GM12878 (cell line): ENCODE data around the gene ABHD14A. TPM values are rescaled to one million over a fixed set of nuclear protein-coding genes. Genes with fewer than 3 reads are reported as not detected.

ENCODE experiments used
- ATAC-seq: fragments of 200-7000 bp; cut with Tn5 transposase; 3 replicates; pipeline ENCODE4 v1.9.1; 2020; ENCODE audit warnings: mild to moderate bottlenecking, moderate library complexity
- BruUV-seq: library from RNA; stranded (reverse); fragments of 400-500 nt; replicated peaks from 2 replicates; lab custom pipeline; 2021; lab: Mats Ljungman, UMichigan
- CTCF ChIA-PET: fragments of 300-600 bp; sonication (Branson Sonifier 250); formaldehyde crosslinking; extraction: SDS; loops from one replicate; lab custom pipeline; 2021; ENCODE audit warnings: inconsistent platforms; lab: Yijun Ruan, JAX
- POLR2A ChIA-PET: fragments of 350-600 bp; formaldehyde crosslinking; extraction: SDS; loops from one replicate; lab custom pipeline; 2021; ENCODE audit warnings: inconsistent platforms; lab: Charles Lee
- RAD21 ChIA-PET: fragments of 300-600 bp; sonication (Branson Sonifier 250); formaldehyde crosslinking; loops from one replicate; lab custom pipeline; 2023; ENCODE audit warnings: antibody characterized with exemption; ENCODE audit not compliant: unreplicated experiment; lab: Charles Lee
- SMC1A ChIA-PET: fragments of 300-600 bp; sonication (Branson Sonifier 250); formaldehyde crosslinking; loops from one replicate; lab custom pipeline; 2023; ENCODE audit not compliant: unreplicated experiment, uncharacterized antibody; lab: Charles Lee
- DNase-seq: peaks from one replicate; pipeline ENCODE4 v3.0.0-alpha.2; 2011; ENCODE audit warnings: low read depth, low spot score
- FAIRE-seq: peaks from 3 replicates; lab custom pipeline; 2011; peaks lifted over from hg19 to GRCh38; lab: Jason Lieb, UNC
- H2AFZ ChIP-seq: 2 replicates; pipeline ENCODE4 v1.6.0; 2011; ENCODE audit warnings: low read depth, low read length, control low read depth; ENCODE audit not compliant: control insufficient read depth
- H3K27ac ChIP-seq: 2 replicates; pipeline ENCODE4 v1.5.1; 2011; ENCODE audit warnings: control low read depth; ENCODE audit not compliant: control insufficient read depth, insufficient read depth
- H3K27me3 ChIP-seq, 2 experiments: replicated peaks in 1 of 2; 2 replicates each; pipeline versions ENCODE4 v1.6.0 to v1.6.1; 2011; ENCODE audit warnings: low read length in 1 of 2; ENCODE audit not compliant: control insufficient read depth in 2 of 2, insufficient read depth in 2 of 2
- H3K36me3 ChIP-seq, 2 experiments: 2 replicates each; pipeline ENCODE4 v1.5.1; 2011; ENCODE audit warnings: low read length in 1 of 2; ENCODE audit not compliant: control insufficient read depth in 2 of 2, insufficient read depth in 2 of 2
- H3K4me1 ChIP-seq: 2 replicates; pipeline ENCODE4 v1.6.1; 2011; ENCODE audit warnings: mild to moderate bottlenecking, low read length, moderate library complexity, mixed read lengths; ENCODE audit not compliant: control insufficient read depth, insufficient read depth
- H3K4me2 ChIP-seq: 2 replicates; pipeline ENCODE4 v1.6.0; 2011; ENCODE audit warnings: control low read depth; ENCODE audit not compliant: control insufficient read depth, insufficient read depth
- H3K4me3 ChIP-seq: fragments of 200-600 bp; sonication (generic); 2 replicates; pipeline ENCODE4 v1.5.1; 2016
- H3K79me2 ChIP-seq: 2 replicates; pipeline ENCODE4 v1.6.0; 2011; ENCODE audit warnings: low read length; ENCODE audit not compliant: control insufficient read depth, insufficient read depth
- H3K9ac ChIP-seq: 2 replicates; pipeline ENCODE4 v1.8.0; 2011; ENCODE audit warnings: low read length, control low read depth, mixed read lengths; ENCODE audit not compliant: control insufficient read depth, insufficient read depth
- H3K9me3 ChIP-seq: replicated peaks from 3 replicates; pipeline ENCODE4 v1.5.1; 2011; ENCODE audit warnings: mild to moderate bottlenecking, low read length; ENCODE audit not compliant: control insufficient read depth, insufficient read depth
- H4K20me1 ChIP-seq: 2 replicates; pipeline ENCODE4 v1.6.0; 2011; ENCODE audit not compliant: control insufficient read depth, insufficient read depth
- CEBPZ ChIP-seq: fragments of 150-350 bp; IDR thresholded peaks from 2 replicates; pipeline ENCODE4 v1.6.1; 2016; ENCODE audit warnings: low read depth, low read length
- CHD4 ChIP-seq: fragments of 200-600 bp; sonication (generic); IDR thresholded peaks from 2 replicates; pipeline ENCODE4 v1.6.1; 2016; ENCODE audit warnings: mild to moderate bottlenecking
- CREB1 ChIP-seq: IDR thresholded peaks from 2 replicates; pipeline ENCODE4 v1.6.1; 2012; ENCODE audit warnings: low read depth, mild to moderate bottlenecking, inconsistent platforms
- EED ChIP-seq: sonication (generic); IDR thresholded peaks from 2 replicates; pipeline ENCODE4 v1.6.1; 2016; ENCODE audit warnings: antibody characterized with exemption, low read depth
- NR2C1 ChIP-seq: fragments of 450-650 bp; IDR thresholded peaks from 2 replicates; pipeline ENCODE4 v1.6.1; 2017; ENCODE audit warnings: antibody characterized with exemption, mild to moderate bottlenecking, moderate library complexity
- RELA ChIP-seq: fragments of 450-650 bp; IDR thresholded peaks from 2 replicates; pipeline ENCODE4 v1.8.0; 2014; ENCODE audit warnings: borderline replicate concordance; ENCODE audit not compliant: partially characterized antibody
- SPI1 ChIP-seq: IDR thresholded peaks from 2 replicates; pipeline ENCODE4 v1.6.1; 2011; ENCODE audit warnings: low read depth, mild to moderate bottlenecking, low read length, moderate library complexity, borderline replicate concordance; ENCODE audit not compliant: insufficient read depth
- TBL1XR1 ChIP-seq: IDR thresholded peaks from 2 replicates; pipeline ENCODE4 v1.6.1; 2012; ENCODE audit warnings: low read depth, low read length, improper control_type of control experiment
- WGBS: methylation state at CpG from one replicate; pipeline ENCODE4 v1.1.6; 2016; ENCODE audit warnings: low lambda C conversion rate; ENCODE audit not compliant: insufficient replicate concordance, insufficient coverage; ENCODE audit errors: missing lambda C conversion rate; 5-methylcytosine and 5-hydroxymethylcytosine counted together
- in situ Hi-C: fragments of 300-500 bp; cut with MboI; formaldehyde crosslinking; loops from 9 replicates; pipeline ENCODE4 v1.14.3; 2018; ENCODE audit warnings: mixed read lengths
- intact Hi-C: fragments of 100-400 bp; cut with micrococcal nuclease; formaldehyde crosslinking; loops from one replicate; pipeline ENCODE4 v1.14.2; 2022; ENCODE audit not compliant: unreplicated experiment
- polyA plus RNA-seq, 11 experiments: library from polyadenylated mRNA; depleted of rRNA in 4 of 11; unstranded in 6 of 11; stranded (reverse) in 5 of 11; fragments of >200 nt; fragmentation: Nextera tagmentation in 4 of 11; fragmentation: Illumina TruSeq in 1 of 11; extraction: Ambion mirVana in 4 of 11; extraction: Trizol in 1 of 11; gene quantifications; 1 replicate in 1 of 11; 2 replicates in 10 of 11; pipeline versions ENCODE4 v1.2.1 to v1.2.3, GENCODE V29; 2011 to 2016; ENCODE audit warnings: inconsistent platforms in 2 of 11, missing spikeins in 2 of 11, low read depth in 1 of 11
- total RNA-seq, 4 experiments: library from RNA; depleted of rRNA in 3 of 4; stranded (reverse); fragments of >200 nt in 3 of 4; fragmentation: Illumina TruSeq in 1 of 4; extraction: Trizol in 1 of 4; gene quantifications; 2 replicates each; pipeline versions ENCODE4 v1.2.1 to v1.2.3, GENCODE V29; 2013 to 2021
- TF ChIP-seq, protein P1 (sequence below): IDR thresholded peaks from 2 replicates; pipeline ENCODE4 v1.6.1; 2012; ENCODE audit warnings: low read depth, low read length, improper control_type of control experiment
- TF ChIP-seq, protein P2 (sequence below): fragments of 450-650 bp; IDR thresholded peaks from 2 replicates; pipeline ENCODE4 v1.6.1; 2017; ENCODE audit warnings: mild to moderate bottlenecking, moderate library complexity

The ABHD14A gene
- total and polyA plus RNA-seq, 10 of the 15 experiments (the other 5 are each of a cell fraction or from before 2014, with no cell fraction given): 1.2 to 27.0 (median 7.9) TPM

DNA sequence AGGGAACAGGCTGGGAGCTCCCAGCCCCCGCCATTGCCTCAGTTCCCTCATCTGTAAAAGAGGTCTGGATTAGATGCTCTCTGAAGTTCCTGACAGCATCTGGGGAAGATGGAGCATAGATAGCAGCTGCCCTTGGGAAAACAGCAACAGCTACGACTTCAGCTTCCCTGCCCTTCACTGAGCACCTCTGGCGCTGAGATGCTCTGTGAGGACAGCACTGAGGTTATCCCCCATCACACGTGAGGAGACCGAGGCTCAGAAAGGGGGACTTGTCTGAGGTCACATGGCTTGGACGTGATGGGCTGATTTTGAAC lies 31.9 kb downstream of the ABHD14A start:
- ATAC-seq (no peak), FAIRE-seq (no peak), DNase-seq (no peak)
- peaks cover 7% of the 10 kb centered on the region for H3K4me1 ChIP-seq
- H3K27me3 ChIP-seq: no peaks in the 10 kb centered on the region; a peak in 1 of 4 replicates
- 30% methylated on average over 6 of the region's 6 CpGs for WGBS
- H2AFZ ChIP-seq: no peak overlapping the region
- ChIA-PET SMC1A (interaction anchor here (0.6 to 7.7 kb wide), 6 partner anchors 9 to 116 kb away, joined by 3 to 179 read pairs (median 4); partner anchors contain the start of gene DUSP7), RAD21 (interaction anchor here (1.0 to 8.5 kb wide), 5 partner anchors 30 to 115 kb away, joined by 3 to 165 read pairs (median 75); partner anchors contain the start of genes DUSP7, PARP3 and RRP9), CTCF (interaction anchor here (0.8 to 10.6 kb wide), 5 partner anchors 9 to 138 kb away, joined by 3 to 334 read pairs (median 4); partner anchors contain the start of gene DUSP7), POLR2A (interaction anchor here (0.8 to 1.8 kb wide), 2 partner anchors 17 to 47 kb away, joined by 3 to 4 read pairs; no protein-coding TSS in a partner anchor)
- intact Hi-C loops: no loop called here
- no peak overlapping the region for H3K27ac ChIP-seq
- H4K20me1 ChIP-seq: no peaks in the 10 kb centered on the region
- no peak overlapping the region for H3K9ac ChIP-seq
- TF ChIP-seq CEBPZ: no peak
- TF ChIP-seq EED: no peak
- no peak for TF ChIP-seq NR2C1
- TF ChIP-seq, protein P1, sequence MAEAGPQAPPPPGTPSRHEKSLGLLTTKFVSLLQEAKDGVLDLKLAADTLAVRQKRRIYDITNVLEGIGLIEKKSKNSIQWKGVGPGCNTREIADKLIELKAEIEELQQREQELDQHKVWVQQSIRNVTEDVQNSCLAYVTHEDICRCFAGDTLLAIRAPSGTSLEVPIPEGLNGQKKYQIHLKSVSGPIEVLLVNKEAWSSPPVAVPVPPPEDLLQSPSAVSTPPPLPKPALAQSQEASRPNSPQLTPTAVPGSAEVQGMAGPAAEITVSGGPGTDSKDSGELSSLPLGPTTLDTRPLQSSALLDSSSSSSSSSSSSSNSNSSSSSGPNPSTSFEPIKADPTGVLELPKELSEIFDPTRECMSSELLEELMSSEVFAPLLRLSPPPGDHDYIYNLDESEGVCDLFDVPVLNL: no peak
- no peak for TF ChIP-seq SPI1
- TF ChIP-seq CHD4: no peak
- TF ChIP-seq, protein P2, sequence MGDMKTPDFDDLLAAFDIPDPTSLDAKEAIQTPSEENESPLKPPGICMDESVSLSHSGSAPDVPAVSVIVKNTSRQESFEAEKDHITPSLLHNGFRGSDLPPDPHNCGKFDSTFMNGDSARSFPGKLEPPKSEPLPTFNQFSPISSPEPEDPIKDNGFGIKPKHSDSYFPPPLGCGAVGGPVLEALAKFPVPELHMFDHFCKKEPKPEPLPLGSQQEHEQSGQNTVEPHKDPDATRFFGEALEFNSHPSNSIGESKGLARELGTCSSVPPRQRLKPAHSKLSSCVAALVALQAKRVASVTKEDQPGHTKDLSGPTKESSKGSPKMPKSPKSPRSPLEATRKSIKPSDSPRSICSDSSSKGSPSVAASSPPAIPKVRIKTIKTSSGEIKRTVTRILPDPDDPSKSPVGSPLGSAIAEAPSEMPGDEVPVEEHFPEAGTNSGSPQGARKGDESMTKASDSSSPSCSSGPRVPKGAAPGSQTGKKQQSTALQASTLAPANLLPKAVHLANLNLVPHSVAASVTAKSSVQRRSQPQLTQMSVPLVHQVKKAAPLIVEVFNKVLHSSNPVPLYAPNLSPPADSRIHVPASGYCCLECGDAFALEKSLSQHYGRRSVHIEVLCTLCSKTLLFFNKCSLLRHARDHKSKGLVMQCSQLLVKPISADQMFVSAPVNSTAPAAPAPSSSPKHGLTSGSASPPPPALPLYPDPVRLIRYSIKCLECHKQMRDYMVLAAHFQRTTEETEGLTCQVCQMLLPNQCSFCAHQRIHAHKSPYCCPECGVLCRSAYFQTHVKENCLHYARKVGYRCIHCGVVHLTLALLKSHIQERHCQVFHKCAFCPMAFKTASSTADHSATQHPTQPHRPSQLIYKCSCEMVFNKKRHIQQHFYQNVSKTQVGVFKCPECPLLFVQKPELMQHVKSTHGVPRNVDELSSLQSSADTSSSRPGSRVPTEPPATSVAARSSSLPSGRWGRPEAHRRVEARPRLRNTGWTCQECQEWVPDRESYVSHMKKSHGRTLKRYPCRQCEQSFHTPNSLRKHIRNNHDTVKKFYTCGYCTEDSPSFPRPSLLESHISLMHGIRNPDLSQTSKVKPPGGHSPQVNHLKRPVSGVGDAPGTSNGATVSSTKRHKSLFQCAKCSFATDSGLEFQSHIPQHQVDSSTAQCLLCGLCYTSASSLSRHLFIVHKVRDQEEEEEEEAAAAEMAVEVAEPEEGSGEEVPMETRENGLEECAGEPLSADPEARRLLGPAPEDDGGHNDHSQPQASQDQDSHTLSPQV: no peak
- TF ChIP-seq CREB1: no peak
- TF ChIP-seq RELA: no peak
- no peak for TF ChIP-seq TBL1XR1
- H3K36me3 ChIP-seq: no peaks in the 10 kb centered on the region
- no TSS peak for BruUV-seq
- H3K4me3 ChIP-seq: no peak overlapping the region
- H3K4me2 ChIP-seq: no peak overlapping the region
- no peaks in the 10 kb centered on the region for H3K79me2 ChIP-seq
- in situ Hi-C loops: no loop called here
- H3K9me3 ChIP-seq: no peaks in the 10 kb centered on the region
